Calu3 (cell line): Measurements from ENCODE around the gene RPL15. TPM values are rescaled to one million over a fixed set of nuclear protein-coding genes. Genes with fewer than 3 reads are reported as not detected.

Experiments used
- BruUV-seq: library from RNA; stranded (reverse); fragments of 400-500 nt; replicated peaks from 2 replicates; lab custom pipeline; 2021; lab: Mats Ljungman, UMichigan
- CTCF ChIA-PET: fragments of 300-600 bp; sonication (Branson Sonifier 250); formaldehyde crosslinking; loops from one replicate; lab custom pipeline; 2022; ENCODE audit warnings: antibody characterized with exemption; lab: Charles Lee
- DNase-seq: peaks from one replicate; pipeline ENCODE4 v3.0.0; 2022
- H3K27ac Mint-ChIP-seq: one replicate; pipeline ENCODE4 v1.8.0; 2022; ENCODE audit warnings: mixed read lengths; ENCODE audit not compliant: unreplicated experiment
- H3K27me3 Mint-ChIP-seq: one replicate; pipeline ENCODE4 v1.8.0; 2022; ENCODE audit warnings: mixed read lengths; ENCODE audit not compliant: unreplicated experiment
- H3K36me3 Mint-ChIP-seq: one replicate; pipeline ENCODE4 v1.8.0; 2022; ENCODE audit warnings: mild to moderate bottlenecking, moderate library complexity, mixed read lengths; ENCODE audit not compliant: insufficient read depth, unreplicated experiment
- H3K4me1 Mint-ChIP-seq: one replicate; pipeline ENCODE4 v1.8.0; 2022; ENCODE audit warnings: mild to moderate bottlenecking, low read depth, mixed read lengths; ENCODE audit not compliant: unreplicated experiment
- H3K4me3 Mint-ChIP-seq: one replicate; pipeline ENCODE4 v1.8.0; 2022; ENCODE audit warnings: mild to moderate bottlenecking, low read depth, moderate library complexity, mixed read lengths; ENCODE audit not compliant: unreplicated experiment
- H3K9me3 Mint-ChIP-seq: one replicate; pipeline ENCODE4 v1.8.0; 2022; ENCODE audit warnings: low read depth, mixed read lengths; ENCODE audit not compliant: unreplicated experiment
- CTCF ChIP-seq: fragments of 200-600 bp; IDR thresholded peaks from one replicate; pipeline ENCODE4 v1.8.0; 2022; ENCODE audit warnings: antibody characterized with exemption; ENCODE audit not compliant: unreplicated experiment
- intact Hi-C: fragments of 100-400 bp; cut with micrococcal nuclease; formaldehyde crosslinking; loops from one replicate; pipeline ENCODE4 v1.10.0; 2022; ENCODE audit not compliant: unreplicated experiment
- total RNA-seq: library from RNA; stranded (reverse); gene quantifications from 2 replicates; pipeline ENCODE4 v1.2.3, GENCODE V29; 2022

Gene RPL15
- total RNA-seq, 1 experiment from 2014 or later, result 1,430 TPM

- BruUV-seq, result no TSS peak
- Mint-ChIP-seq H3K9me3 (no peaks in the 10 kb centered on the region), H3K4me3 (no peak overlapping the region), H3K27me3 (no peaks in the 10 kb centered on the region), H3K4me1 (peaks cover 11% of the 10 kb centered on the region), H3K36me3 (peaks cover 67% of the 10 kb centered on the region), H3K27ac (no peak overlapping the region)
- intact Hi-C loops, result no loop called here
- TF ChIP-seq CTCF, result no peak
- CTCF ChIA-PET, result no interaction called here
- no peak for DNase-seq
Measured at GRCh38 chr3:23919628-23920027, 2.7 kb downstream of the RPL15 start.

GRCh38 chr3:23920151-23920655 is 3.3 kb downstream of the RPL15 start:
- no peaks in the 10 kb centered on the region for H3K9me3 Mint-ChIP-seq
- no peak overlapping the region for H3K27ac Mint-ChIP-seq
- no peak for DNase-seq

GRCh38 chr3:23921052-23921511 is 4.2 kb downstream of the RPL15 start:
- CTCF ChIA-PET, result no interaction called here
- Mint-ChIP-seq H3K36me3 (peaks cover 59% of the 10 kb centered on the region), H3K27me3 (no peaks in the 10 kb centered on the region), H3K27ac (peak overlapping the region; percentile 28), H3K4me3 (no peak overlapping the region), H3K9me3 (no peaks in the 10 kb centered on the region), H3K4me1 (peaks cover under 1% of the 10 kb centered on the region)
- TF ChIP-seq CTCF, result no peak
- no TSS peak for BruUV-seq
- intact Hi-C loops, result no loop called here
- DNase-seq, result no peak

More at GRCh38 chr3:23920151-23920655, 3.3 kb downstream of the RPL15 start:
- Mint-ChIP-seq H3K27me3 (no peaks in the 10 kb centered on the region), H3K4me3 (no peak overlapping the region), H3K36me3 (peaks cover 67% of the 10 kb centered on the region), H3K4me1 (peaks cover 9% of the 10 kb centered on the region)
- BruUV-seq, result no TSS peak
- intact Hi-C loops, result no loop called here
- CTCF ChIA-PET, result no interaction called here
- TF ChIP-seq CTCF, result no peak

GRCh38 chr3:23923786-23924185 is 6.9 kb downstream of the RPL15 start:
- intact Hi-C loops, result no loop called here
- CTCF ChIA-PET, result no interaction called here

More at GRCh38 chr3:23923786-23924185, 6.9 kb downstream of the RPL15 start:
- peaks cover 7% of the 10 kb centered on the region for H3K4me1 Mint-ChIP-seq
- TF ChIP-seq CTCF, result no peak
- no peak overlapping the region for H3K4me3 Mint-ChIP-seq
- no peak overlapping the region for H3K27ac Mint-ChIP-seq
- H3K9me3 Mint-ChIP-seq, result no peaks in the 10 kb centered on the region
- H3K27me3 Mint-ChIP-seq, result no peaks in the 10 kb centered on the region
- DNase-seq, result no peak
- BruUV-seq, result no TSS peak
- H3K36me3 Mint-ChIP-seq, result peaks cover 32% of the 10 kb centered on the region
